HepG2 (cell line): ENCODE measurements around the gene CCDC73.

Experiments used
- BHLHE40 ChIP-seq: IDR thresholded peaks from 2 replicates; pipeline ENCODE4 v1.6.1; 2011; ENCODE audit warnings: low read length, improper control_type of control experiment
- CCAR2 ChIP-seq: fragments of 200-400 bp; formaldehyde crosslinking; optimal IDR thresholded peaks from 2 replicates; pipeline ENCODE3; 2018; ENCODE audit warnings: low read depth, mild to moderate bottlenecking, low read length, moderate library complexity
- CTCF ChIP-seq: sonication (generic); formaldehyde crosslinking; IDR thresholded peaks from 2 replicates; pipeline ENCODE4 v1.5.0; 2020; ENCODE audit warnings: mild to moderate bottlenecking, missing genetic modification reagents, moderate library complexity
- ELF4 ChIP-seq: sonication (generic); formaldehyde crosslinking; IDR thresholded peaks from 2 replicates; pipeline ENCODE4 v1.5.0; 2020; ENCODE audit warnings: missing genetic modification reagents, mild to moderate bottlenecking, moderate library complexity, borderline replicate concordance
- ETV6 ChIP-seq: sonication (generic); formaldehyde crosslinking; conservative IDR thresholded peaks from 2 replicates; pipeline ENCODE4 v1.4.0; 2020; ENCODE audit warnings: missing genetic modification reagents
- HBP1 ChIP-seq: IDR thresholded peaks from 2 replicates; pipeline ENCODE4 v1.6.1; 2016; ENCODE audit warnings: low read depth, control low read depth
- NR3C1 ChIP-seq: sonication (generic); formaldehyde crosslinking; IDR thresholded peaks from 2 replicates; pipeline ENCODE4 v1.4.0; 2020; ENCODE audit warnings: missing genetic modification reagents
- PHF8 ChIP-seq: sonication (generic); formaldehyde crosslinking; IDR thresholded peaks from 2 replicates; pipeline ENCODE4 v1.5.0; 2020; ENCODE audit warnings: missing genetic modification reagents
- USF2 ChIP-seq, 2 experiments: sonication (generic) in 1 of 2; formaldehyde crosslinking in 1 of 2; IDR thresholded peaks; 2 replicates each; pipeline versions ENCODE4 v1.5.1 to v1.6.1; 2011 to 2020; ENCODE audit warnings: borderline replicate concordance in 1 of 2, low read depth in 1 of 2, low read length in 1 of 2, mild to moderate bottlenecking in 1 of 2, missing genetic modification reagents in 1 of 2, moderate library complexity in 1 of 2
- ZMYM4 ChIP-seq: sonication (generic); formaldehyde crosslinking; IDR thresholded peaks from 2 replicates; pipeline ENCODE4 v1.8.1; 2023; ENCODE audit warnings: mild to moderate bottlenecking, missing genetic modification reagents
- ZNF382 ChIP-seq: sonication (generic); formaldehyde crosslinking; IDR thresholded peaks from 2 replicates; pipeline ENCODE4 v1.5.0; 2020; ENCODE audit warnings: missing genetic modification reagents, mild to moderate bottlenecking, borderline replicate concordance
- ZNF468 ChIP-seq: sonication (generic); formaldehyde crosslinking; IDR thresholded peaks from 2 replicates; pipeline ENCODE4 v1.8.0; 2022; ENCODE audit warnings: mild to moderate bottlenecking, moderate library complexity, missing genetic modification reagents

- TF ChIP-seq USF2 (IDR thresholded peaks at IDR 0.05; ENCODE audit: low read depth, low read length) = no peak
- TF ChIP-seq USF2 (CRISPR knock-in tag; IDR thresholded peaks at IDR 0.05; ENCODE audit: borderline replicate concordance) = no peak
- no peak for TF ChIP-seq NR3C1 (CRISPR knock-in tag)
- TF ChIP-seq PHF8 = no peak
- no peak for TF ChIP-seq BHLHE40
- no peak for TF ChIP-seq ZNF468 (CRISPR knock-in tag)
- no peak for TF ChIP-seq CCAR2
- no peak for TF ChIP-seq CTCF (CRISPR knock-in tag)
- TF ChIP-seq HBP1 = no peak
- no peak for TF ChIP-seq ZNF382 (CRISPR knock-in tag)
- no peak for TF ChIP-seq ELF4 (CRISPR knock-in tag)
- TF ChIP-seq ETV6 (CRISPR knock-in tag) = no peak
- no peak for TF ChIP-seq ZMYM4 (CRISPR knock-in tag)
These were observed 180.8 kb downstream of the CCDC73 start for GRCh38 chr11:32613500-32614151.
